HCT116 (cell line): ENCODE measurements around the gene EYA2. TPM values are rescaled to one million over a fixed set of nuclear protein-coding genes. Genes with fewer than 3 reads are reported as not detected.

Experiments used
- ATAC-seq: fragments of 200-7000 bp; cut with Tn5 transposase; 2 replicates; pipeline ENCODE4 v1.9.1; 2020; ENCODE audit warnings: mild to moderate bottlenecking, moderate library complexity
- BruUV-seq: library from RNA; stranded (reverse); fragments of 400-500 nt; replicated peaks from 2 replicates; lab custom pipeline; 2021; lab: Mats Ljungman, UMichigan
- CTCF ChIA-PET: fragments of 300-600 bp; sonication (Branson Sonifier 250); formaldehyde crosslinking; loops from one replicate; lab custom pipeline; 2021; ENCODE audit warnings: antibody characterized with exemption; lab: Charles Lee
- POLR2A ChIA-PET: fragments of 300-600, 350-600 bp; sonication (Branson Sonifier 250); formaldehyde crosslinking; loops from one replicate; lab custom pipeline; 2021; ENCODE audit warnings: antibody characterized with exemption; lab: Charles Lee
- RAD21 ChIA-PET, 2 experiments: fragments of 300-600 bp; sonication (Branson Sonifier 250); formaldehyde crosslinking; loops; one replicate each; lab custom pipeline; 2023; ENCODE audit warnings: low total read pairs in 2 of 2; ENCODE audit not compliant: uncharacterized antibody in 2 of 2, unreplicated experiment in 2 of 2, low non-redundant PET in 1 of 2; lab: Charles Lee
- DNase-seq: peaks from one replicate; pipeline ENCODE4 v3.0.0-alpha.2; 2010; ENCODE audit warnings: low read depth, low spot score
- H2AFZ ChIP-seq: fragments of 200-600 bp; shearing (Covaris generic), sonication (generic); 2 replicates; pipeline ENCODE4 v1.6.1; 2017; ENCODE audit warnings: low read depth, mixed run types, mixed read lengths, antibody characterized with exemption, low read length; ENCODE audit not compliant: poor library complexity, severe bottlenecking
- H3K27ac ChIP-seq: 2 replicates; pipeline ENCODE4 v1.5.1; 2012; ENCODE audit warnings: low read depth, low read length
- H3K27me3 ChIP-seq: fragments of 200-600 bp; sonication (generic); 2 replicates; pipeline ENCODE4 v1.6.1; 2016; ENCODE audit warnings: mixed run types, low read length, mixed read lengths; ENCODE audit not compliant: insufficient read depth
- H3K36me3 ChIP-seq, 2 experiments: fragments of 200-500 bp in 1 of 2; fragments of 200-600 bp in 1 of 2; sonication (Bioruptor generic) in 1 of 2; sonication (generic) in 1 of 2; 2 replicates each; pipeline versions ENCODE4 v1.5.1 to v1.6.1; 2014 to 2016; ENCODE audit warnings: low read length in 2 of 2, inconsistent platforms in 1 of 2, mixed read lengths in 1 of 2, mixed run types in 1 of 2; ENCODE audit not compliant: insufficient read depth in 2 of 2, control insufficient read depth in 1 of 2
- H3K4me1 ChIP-seq, 2 experiments: fragments of 200-600 bp in 1 of 2; sonication (generic) in 1 of 2; 2 replicates each; pipeline versions ENCODE4 v1.5.1 to v1.6.1; 2012 to 2017; ENCODE audit warnings: low read length in 2 of 2, inconsistent platforms in 1 of 2, mild to moderate bottlenecking in 1 of 2, mixed read lengths in 1 of 2, mixed run types in 1 of 2, moderate library complexity in 1 of 2; ENCODE audit not compliant: insufficient read depth in 2 of 2, control insufficient read depth in 1 of 2
- H3K4me2 ChIP-seq: fragments of 200-600 bp; sonication (generic); 2 replicates; pipeline ENCODE4 v1.6.1; 2017; ENCODE audit warnings: mixed run types, low read length, mixed read lengths
- H3K4me3 ChIP-seq, 2 experiments: fragments of 200-600 bp in 1 of 2; sonication (generic) in 1 of 2; replicated peaks in 1 of 2; 2 replicates each; pipeline ENCODE4 v1.5.1; 2011 to 2016; ENCODE audit warnings: low read length in 2 of 2, control low read depth in 1 of 2, low read depth in 1 of 2, mild to moderate bottlenecking in 1 of 2, mixed read lengths in 1 of 2, mixed run types in 1 of 2
- H3K79me2 ChIP-seq: fragments of 200-600 bp; sonication (generic); 2 replicates; pipeline ENCODE4 v1.6.1; 2017; ENCODE audit warnings: mild to moderate bottlenecking, mixed run types, low read length, moderate library complexity, mixed read lengths; ENCODE audit not compliant: insufficient read depth
- H3K9ac ChIP-seq: fragments of 200-600 bp; sonication (generic); 2 replicates; pipeline ENCODE4 v1.6.1; 2016; ENCODE audit warnings: low read length, mixed read lengths
- H3K9me2 ChIP-seq: fragments of 200-600 bp; sonication (generic), shearing (Covaris generic); 2 replicates; pipeline ENCODE4 v1.6.1; 2017; ENCODE audit warnings: mixed run types, mild to moderate bottlenecking, moderate library complexity; ENCODE audit not compliant: insufficient read depth
- H3K9me3 ChIP-seq, 2 experiments: fragments of 200-500 bp in 1 of 2; fragments of 200-600 bp in 1 of 2; sonication (Bioruptor generic) in 1 of 2; sonication (generic) in 1 of 2; 2 replicates each; pipeline ENCODE4 v1.6.1; 2014 to 2017; ENCODE audit warnings: low read length in 2 of 2, mixed read lengths in 2 of 2, inconsistent platforms in 1 of 2, low read depth in 1 of 2, mild to moderate bottlenecking in 1 of 2, mixed run types in 1 of 2, moderate library complexity in 1 of 2; ENCODE audit not compliant: control insufficient read depth in 1 of 2, insufficient read depth in 1 of 2
- H4K20me1 ChIP-seq: fragments of 200-600 bp; sonication (generic), shearing (Covaris generic); 2 replicates; pipeline ENCODE4 v1.6.1; 2017; ENCODE audit warnings: mixed run types, mild to moderate bottlenecking, moderate library complexity; ENCODE audit not compliant: insufficient read depth
- CBX3 ChIP-seq: IDR thresholded peaks from 2 replicates; pipeline ENCODE4 v1.6.1; 2012; ENCODE audit warnings: low read depth
- CEBPB ChIP-seq: IDR thresholded peaks from 2 replicates; pipeline ENCODE4 v1.6.1; 2012; ENCODE audit warnings: low read depth
- ELF1 ChIP-seq: IDR thresholded peaks from 2 replicates; pipeline ENCODE4 v1.6.1; 2012; ENCODE audit warnings: low read depth, borderline replicate concordance
- EZH2 ChIP-seq: fragments of 200-600 bp; sonication (generic); IDR thresholded peaks from 2 replicates; pipeline ENCODE4 v1.6.1; 2017; ENCODE audit warnings: antibody characterized with exemption, mixed run types
- FOSL1 ChIP-seq: IDR thresholded peaks from 2 replicates; pipeline ENCODE4 v1.6.1; 2012; ENCODE audit warnings: low read depth
- JUND ChIP-seq: IDR thresholded peaks from 2 replicates; pipeline ENCODE4 v1.6.1; 2012
- POLR2A ChIP-seq: IDR thresholded peaks from 2 replicates; pipeline ENCODE4 v1.7.0; 2011; ENCODE audit warnings: borderline replicate concordance; ENCODE audit not compliant: insufficient read depth, insufficient read length; ENCODE audit errors: extremely low read depth
- POLR2AphosphoS5 ChIP-seq: IDR thresholded peaks from 2 replicates; pipeline ENCODE4 v1.6.1; 2011; ENCODE audit warnings: mild to moderate bottlenecking, low read depth, low read length, moderate library complexity
- SIN3A ChIP-seq: IDR thresholded peaks from 2 replicates; pipeline ENCODE4 v1.6.1; 2012; ENCODE audit warnings: low read depth
- SP1 ChIP-seq: IDR thresholded peaks from 2 replicates; pipeline ENCODE4 v1.6.1; 2012; ENCODE audit warnings: low read depth
- SRF ChIP-seq: IDR thresholded peaks from 2 replicates; pipeline ENCODE4 v1.6.1; 2012; ENCODE audit warnings: low read depth
- YY1 ChIP-seq: IDR thresholded peaks from 2 replicates; pipeline ENCODE4 v1.6.1; 2011; ENCODE audit warnings: low read length, low read depth, moderate library complexity, mild to moderate bottlenecking; ENCODE audit not compliant: insufficient replicate concordance; ENCODE audit errors: extremely low read depth
- ZFX ChIP-seq: fragments of 450-650 bp; IDR thresholded peaks from 2 replicates; pipeline ENCODE4 v1.6.1; 2017
- ZNF274 ChIP-seq: fragments of 200-500 bp; sonication (Bioruptor generic); IDR thresholded peaks from 2 replicates; pipeline ENCODE4 v1.6.1; 2014; ENCODE audit warnings: mild to moderate bottlenecking, low read depth, low read length, inconsistent platforms
- intact Hi-C: fragments of 100-400 bp; cut with micrococcal nuclease; formaldehyde crosslinking; loops from 2 replicates; pipeline ENCODE4 v1.10.0; 2022
- total RNA-seq: library from RNA; stranded (reverse); gene quantifications from one replicate; pipeline ENCODE4 v1.2.1, GENCODE V29; 2021; ENCODE audit not compliant: unreplicated experiment
- TF ChIP-seq, protein P1 (sequence below): IDR thresholded peaks from 2 replicates; pipeline ENCODE4 v1.6.1; 2012
- TF ChIP-seq, protein P2 (sequence below): IDR thresholded peaks from 2 replicates; pipeline ENCODE4 v1.6.1; 2012; ENCODE audit warnings: low read depth
- TF ChIP-seq, protein P3 (sequence below), 3 experiments: fragments of 200-600 bp in 1 of 3; sonication (generic) in 1 of 3; IDR thresholded peaks in 2 of 3; conservative IDR thresholded peaks in 1 of 3; 2 replicates each; pipeline ENCODE4 v1.5.1; 2012 to 2017; ENCODE audit warnings: low read depth in 2 of 3, low read length in 2 of 3, antibody characterized with exemption in 1 of 3, borderline replicate concordance in 1 of 3, control low read depth in 1 of 3, mild to moderate bottlenecking in 1 of 3, mixed read lengths in 1 of 3, mixed run types in 1 of 3, moderate library complexity in 1 of 3; ENCODE audit not compliant: insufficient read depth in 1 of 3
- TF ChIP-seq, protein P4 (sequence below): IDR thresholded peaks from 2 replicates; pipeline ENCODE4 v1.6.1; 2011; ENCODE audit warnings: mild to moderate bottlenecking, low read length, moderate library complexity; ENCODE audit not compliant: insufficient replicate concordance; ENCODE audit errors: extremely low read depth
- TF ChIP-seq, protein P5 (sequence below): IDR thresholded peaks from 2 replicates; pipeline ENCODE4 v1.6.1; 2012

The EYA2 gene
- total RNA-seq, 1 experiment from 2014 or later = not detected

DNA sequence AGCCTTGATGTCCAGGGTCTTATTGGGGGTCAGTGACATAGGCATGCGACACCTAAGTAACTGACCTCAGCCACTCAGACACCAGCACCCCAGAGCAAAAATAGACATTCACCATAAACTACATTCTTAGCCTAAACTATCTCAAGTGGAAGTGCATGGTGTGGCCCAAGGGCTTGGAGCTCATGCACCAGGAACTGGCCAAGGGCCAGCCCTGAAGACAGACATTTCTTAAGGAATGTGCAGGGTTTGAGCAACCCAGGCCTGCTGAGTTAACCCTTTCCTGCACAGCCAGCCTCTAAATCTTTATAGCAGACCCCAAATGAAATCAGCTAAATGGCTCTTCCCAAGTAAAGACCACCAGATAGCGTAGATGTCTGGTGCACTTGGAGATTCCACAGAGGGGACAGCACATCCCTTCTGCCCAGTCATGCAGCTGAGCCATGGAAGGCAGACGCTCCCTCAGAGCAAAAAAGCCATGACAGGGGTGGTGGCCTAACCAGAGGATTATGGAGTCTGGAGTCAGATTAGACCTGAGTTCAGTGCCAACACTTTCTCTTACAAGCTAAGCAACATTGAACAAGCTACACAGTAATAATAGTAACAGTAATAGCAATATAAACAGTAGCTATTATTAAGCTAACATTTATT is 239.3 kb downstream of the EYA2 start:
- DNase-seq = no peak
- CTCF ChIA-PET = no interaction called here
- TF ChIP-seq FOSL1 (no peak), ELF1 (no peak), SRF (no peak), POLR2AphosphoS5 (no peak), JUND (no peak), YY1 (no peak), SP1 (no peak), CBX3 (no peak), EZH2 (no peak), POLR2A (no peak), ZNF274 (no peak), CEBPB (no peak), ZFX (no peak), SIN3A (no peak)
- TF ChIP-seq, protein P1, sequence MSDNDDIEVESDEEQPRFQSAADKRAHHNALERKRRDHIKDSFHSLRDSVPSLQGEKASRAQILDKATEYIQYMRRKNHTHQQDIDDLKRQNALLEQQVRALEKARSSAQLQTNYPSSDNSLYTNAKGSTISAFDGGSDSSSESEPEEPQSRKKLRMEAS = no peak
- TF ChIP-seq, protein P2, sequence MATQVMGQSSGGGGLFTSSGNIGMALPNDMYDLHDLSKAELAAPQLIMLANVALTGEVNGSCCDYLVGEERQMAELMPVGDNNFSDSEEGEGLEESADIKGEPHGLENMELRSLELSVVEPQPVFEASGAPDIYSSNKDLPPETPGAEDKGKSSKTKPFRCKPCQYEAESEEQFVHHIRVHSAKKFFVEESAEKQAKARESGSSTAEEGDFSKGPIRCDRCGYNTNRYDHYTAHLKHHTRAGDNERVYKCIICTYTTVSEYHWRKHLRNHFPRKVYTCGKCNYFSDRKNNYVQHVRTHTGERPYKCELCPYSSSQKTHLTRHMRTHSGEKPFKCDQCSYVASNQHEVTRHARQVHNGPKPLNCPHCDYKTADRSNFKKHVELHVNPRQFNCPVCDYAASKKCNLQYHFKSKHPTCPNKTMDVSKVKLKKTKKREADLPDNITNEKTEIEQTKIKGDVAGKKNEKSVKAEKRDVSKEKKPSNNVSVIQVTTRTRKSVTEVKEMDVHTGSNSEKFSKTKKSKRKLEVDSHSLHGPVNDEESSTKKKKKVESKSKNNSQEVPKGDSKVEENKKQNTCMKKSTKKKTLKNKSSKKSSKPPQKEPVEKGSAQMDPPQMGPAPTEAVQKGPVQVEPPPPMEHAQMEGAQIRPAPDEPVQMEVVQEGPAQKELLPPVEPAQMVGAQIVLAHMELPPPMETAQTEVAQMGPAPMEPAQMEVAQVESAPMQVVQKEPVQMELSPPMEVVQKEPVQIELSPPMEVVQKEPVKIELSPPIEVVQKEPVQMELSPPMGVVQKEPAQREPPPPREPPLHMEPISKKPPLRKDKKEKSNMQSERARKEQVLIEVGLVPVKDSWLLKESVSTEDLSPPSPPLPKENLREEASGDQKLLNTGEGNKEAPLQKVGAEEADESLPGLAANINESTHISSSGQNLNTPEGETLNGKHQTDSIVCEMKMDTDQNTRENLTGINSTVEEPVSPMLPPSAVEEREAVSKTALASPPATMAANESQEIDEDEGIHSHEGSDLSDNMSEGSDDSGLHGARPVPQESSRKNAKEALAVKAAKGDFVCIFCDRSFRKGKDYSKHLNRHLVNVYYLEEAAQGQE = no peak
- TF ChIP-seq, protein P3, sequence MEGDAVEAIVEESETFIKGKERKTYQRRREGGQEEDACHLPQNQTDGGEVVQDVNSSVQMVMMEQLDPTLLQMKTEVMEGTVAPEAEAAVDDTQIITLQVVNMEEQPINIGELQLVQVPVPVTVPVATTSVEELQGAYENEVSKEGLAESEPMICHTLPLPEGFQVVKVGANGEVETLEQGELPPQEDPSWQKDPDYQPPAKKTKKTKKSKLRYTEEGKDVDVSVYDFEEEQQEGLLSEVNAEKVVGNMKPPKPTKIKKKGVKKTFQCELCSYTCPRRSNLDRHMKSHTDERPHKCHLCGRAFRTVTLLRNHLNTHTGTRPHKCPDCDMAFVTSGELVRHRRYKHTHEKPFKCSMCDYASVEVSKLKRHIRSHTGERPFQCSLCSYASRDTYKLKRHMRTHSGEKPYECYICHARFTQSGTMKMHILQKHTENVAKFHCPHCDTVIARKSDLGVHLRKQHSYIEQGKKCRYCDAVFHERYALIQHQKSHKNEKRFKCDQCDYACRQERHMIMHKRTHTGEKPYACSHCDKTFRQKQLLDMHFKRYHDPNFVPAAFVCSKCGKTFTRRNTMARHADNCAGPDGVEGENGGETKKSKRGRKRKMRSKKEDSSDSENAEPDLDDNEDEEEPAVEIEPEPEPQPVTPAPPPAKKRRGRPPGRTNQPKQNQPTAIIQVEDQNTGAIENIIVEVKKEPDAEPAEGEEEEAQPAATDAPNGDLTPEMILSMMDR (IDR thresholded peaks at IDR 0.05 in 2 of 3, conservative IDR thresholded peaks at IDR 0.05 in 1 of 3; ENCODE audit: borderline replicate concordance in 1 of 3, insufficient read depth in 1 of 3, low read depth in 2 of 3, low read length in 2 of 3) = no peak
- TF ChIP-seq, protein P4, sequence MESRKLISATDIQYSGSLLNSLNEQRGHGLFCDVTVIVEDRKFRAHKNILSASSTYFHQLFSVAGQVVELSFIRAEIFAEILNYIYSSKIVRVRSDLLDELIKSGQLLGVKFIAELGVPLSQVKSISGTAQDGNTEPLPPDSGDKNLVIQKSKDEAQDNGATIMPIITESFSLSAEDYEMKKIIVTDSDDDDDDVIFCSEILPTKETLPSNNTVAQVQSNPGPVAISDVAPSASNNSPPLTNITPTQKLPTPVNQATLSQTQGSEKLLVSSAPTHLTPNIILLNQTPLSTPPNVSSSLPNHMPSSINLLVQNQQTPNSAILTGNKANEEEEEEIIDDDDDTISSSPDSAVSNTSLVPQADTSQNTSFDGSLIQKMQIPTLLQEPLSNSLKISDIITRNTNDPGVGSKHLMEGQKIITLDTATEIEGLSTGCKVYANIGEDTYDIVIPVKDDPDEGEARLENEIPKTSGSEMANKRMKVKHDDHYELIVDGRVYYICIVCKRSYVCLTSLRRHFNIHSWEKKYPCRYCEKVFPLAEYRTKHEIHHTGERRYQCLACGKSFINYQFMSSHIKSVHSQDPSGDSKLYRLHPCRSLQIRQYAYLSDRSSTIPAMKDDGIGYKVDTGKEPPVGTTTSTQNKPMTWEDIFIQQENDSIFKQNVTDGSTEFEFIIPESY = no peak
- TF ChIP-seq, protein P5, sequence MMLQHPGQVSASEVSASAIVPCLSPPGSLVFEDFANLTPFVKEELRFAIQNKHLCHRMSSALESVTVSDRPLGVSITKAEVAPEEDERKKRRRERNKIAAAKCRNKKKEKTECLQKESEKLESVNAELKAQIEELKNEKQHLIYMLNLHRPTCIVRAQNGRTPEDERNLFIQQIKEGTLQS = no peak

More for the DNA sequence above, 239.3 kb downstream of the EYA2 start:
- Histone ChIP-seq H3K4me1 (peaks cover 0 to 5% of the 10 kb centered on the region in 2 experiments; a peak in 2 of 4 replicates), H2AFZ (no peak overlapping the region), H3K9ac (no peak overlapping the region), H3K27me3 (no peaks in the 10 kb centered on the region), H3K27ac (no peak overlapping the region), H3K36me3 (no peaks in the 10 kb centered on the region), H3K9me2 (no peaks in the 10 kb centered on the region), H3K4me2 (no peak overlapping the region), H3K4me3 (no peak overlapping the region), H3K9me3 (no peaks in the 10 kb centered on the region), H3K79me2 (no peaks in the 10 kb centered on the region), H4K20me1 (no peaks in the 10 kb centered on the region)
- intact Hi-C loops = no loop called here
- ChIA-PET RAD21 (no interaction called here), POLR2A (no interaction called here)
- no peak for ATAC-seq
- no TSS peak for BruUV-seq
